Caco-2 (cell line): ENCODE results near the gene LGALS3. TPM values are rescaled to one million over a fixed set of nuclear protein-coding genes. Genes with fewer than 3 reads are reported as not detected.

Source experiments
- BruUV-seq: library from RNA; stranded (reverse); fragments of 400-500 nt; replicated peaks from 2 replicates; lab custom pipeline; 2021; lab: Mats Ljungman, UMichigan
- CTCF ChIA-PET: fragments of 300-600 bp; sonication (Branson Sonifier 250); formaldehyde crosslinking; loops from one replicate; lab custom pipeline; 2022; ENCODE audit warnings: antibody characterized with exemption; lab: Charles Lee
- POLR2A ChIA-PET: fragments of 300-600 bp; sonication (Branson Sonifier 250); formaldehyde crosslinking; loops from one replicate; lab custom pipeline; 2022; ENCODE audit warnings: antibody characterized with exemption; lab: Charles Lee
- DNase-seq, 2 experiments: peaks; one replicate each; pipeline versions ENCODE4 v3.0.0 to v3.0.0-alpha.2; 2020 to 2022
- H3K27me3 ChIP-seq: replicated peaks from 2 replicates; pipeline ENCODE4 v1.6.0; 2011; ENCODE audit warnings: low read length; ENCODE audit not compliant: control insufficient read depth, insufficient read depth
- H3K36me3 ChIP-seq: 2 replicates; pipeline ENCODE4 v1.5.1; 2011; ENCODE audit warnings: low read length; ENCODE audit not compliant: control insufficient read depth, insufficient read depth
- H3K4me1 ChIP-seq: fragments of 250-450 bp; sonication (Bioruptor Pico); 2 replicates; pipeline ENCODE4 v1.5.1; 2020; ENCODE audit warnings: mild to moderate bottlenecking
- H3K4me3 ChIP-seq: 2 replicates; pipeline ENCODE4 v1.5.1; 2011; ENCODE audit warnings: low read depth, mild to moderate bottlenecking, control low read depth, low read length
- H3K9me3 ChIP-seq: fragments of 250-450 bp; sonication (Bioruptor Pico); 2 replicates; pipeline ENCODE4 v1.5.1; 2020; ENCODE audit warnings: mild to moderate bottlenecking, moderate library complexity
- H3K27ac Mint-ChIP-seq: one replicate; pipeline ENCODE4 v1.8.0; 2022; ENCODE audit warnings: mixed read lengths; ENCODE audit not compliant: unreplicated experiment
- H3K27me3 Mint-ChIP-seq: one replicate; pipeline ENCODE4 v1.8.0; 2022; ENCODE audit warnings: mixed read lengths; ENCODE audit not compliant: insufficient read depth, unreplicated experiment
- H3K36me3 Mint-ChIP-seq: one replicate; pipeline ENCODE4 v1.8.0; 2022; ENCODE audit warnings: mild to moderate bottlenecking, mixed read lengths; ENCODE audit not compliant: insufficient read depth, unreplicated experiment
- H3K4me1 Mint-ChIP-seq: one replicate; pipeline ENCODE4 v1.8.0; 2022; ENCODE audit warnings: low read depth, mixed read lengths; ENCODE audit not compliant: unreplicated experiment
- H3K4me3 Mint-ChIP-seq: one replicate; pipeline ENCODE4 v1.8.0; 2022; ENCODE audit warnings: mild to moderate bottlenecking, moderate library complexity, mixed read lengths; ENCODE audit not compliant: unreplicated experiment
- H3K9me3 Mint-ChIP-seq: one replicate; pipeline ENCODE4 v1.8.0; 2022; ENCODE audit warnings: mixed read lengths; ENCODE audit not compliant: unreplicated experiment
- intact Hi-C: fragments of 100-400 bp; cut with micrococcal nuclease; formaldehyde crosslinking; loops from one replicate; pipeline ENCODE4 v1.10.0; 2022; ENCODE audit not compliant: unreplicated experiment
- total RNA-seq: library from RNA; stranded (reverse); gene quantifications from 2 replicates; pipeline ENCODE4 v1.2.3, GENCODE V29; 2022
- TF ChIP-seq, protein P1 (sequence below), 2 experiments: fragments of 200-600 bp in 1 of 2; IDR thresholded peaks; 1 replicate in 1 of 2; 2 replicates in 1 of 2; pipeline versions ENCODE4 v1.5.1 to v1.8.0; 2011 to 2022; ENCODE audit warnings: antibody characterized with exemption in 1 of 2, control low read depth in 1 of 2, inconsistent platforms in 1 of 2, low read depth in 1 of 2, low read length in 1 of 2, mild to moderate bottlenecking in 1 of 2, moderate library complexity in 1 of 2; ENCODE audit not compliant: insufficient read depth in 1 of 2, severe bottlenecking in 1 of 2, unreplicated experiment in 1 of 2

Gene LGALS3
- total RNA-seq, 1 experiment from 2014 or later: 206 TPM

DNA sequence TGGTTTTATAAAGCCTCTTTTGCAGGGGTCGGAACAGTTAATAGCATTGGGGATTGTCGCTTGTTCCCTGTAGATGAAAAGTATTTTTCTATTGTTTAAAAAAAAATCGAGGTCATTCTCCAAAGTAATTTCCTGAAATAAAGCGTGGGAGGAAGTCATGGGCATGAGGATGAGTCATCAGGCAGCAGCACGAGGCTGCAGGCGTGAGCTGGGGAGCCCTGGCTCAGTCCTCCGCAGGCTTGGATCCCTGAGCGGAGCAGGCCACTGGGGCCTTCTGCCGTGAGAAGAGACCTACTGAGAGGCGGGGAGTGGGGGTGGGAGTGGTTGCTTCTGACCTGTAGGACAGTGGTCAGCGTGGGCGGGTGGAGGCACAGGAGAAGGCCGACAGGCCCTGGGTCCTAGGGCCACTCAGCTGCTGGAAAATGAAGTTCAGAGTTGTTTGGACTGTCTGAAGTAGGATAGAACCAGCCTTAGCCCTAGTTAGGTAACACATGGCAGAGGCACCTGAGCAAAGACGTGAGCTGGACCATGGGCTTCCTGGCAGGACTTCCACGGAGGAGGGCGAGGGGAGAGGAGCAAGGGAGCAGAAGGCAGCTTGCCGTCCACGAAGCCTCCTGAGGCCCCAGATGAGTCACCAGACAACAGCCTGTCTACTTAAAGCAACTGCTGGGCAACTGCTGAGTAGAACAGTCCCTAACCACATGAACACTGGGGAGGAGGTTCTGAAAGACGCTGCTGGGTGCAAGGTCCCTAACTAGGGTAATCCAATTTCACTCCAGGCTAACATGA is 21.1 kb upstream of the LGALS3 start:
- Mint-ChIP-seq H3K9me3 (peaks cover 7% of the 10 kb centered on the region), H3K4me3 (no peak overlapping the region), H3K36me3 (peaks cover 32% of the 10 kb centered on the region), H3K27ac (peak overlapping the region; percentile 96), H3K27me3 (no peaks in the 10 kb centered on the region), H3K4me1 (peaks cover 31% of the 10 kb centered on the region)
- ChIA-PET POLR2A (interaction anchor here (0.7 to 1.7 kb wide), 3 partner anchors 14 to 22 kb away, joined by 3 to 5 read pairs (median 3); partner anchors contain the start of gene LGALS3), CTCF (interaction anchor here (0.8 kb wide), 1 partner anchor 21 kb away, joined by 5 read pairs; the partner anchor contains the start of gene LGALS3)
- peak; percentile 36 to 82 for DNase-seq
- no peaks in the 10 kb centered on the region for H3K27me3 ChIP-seq
- intact Hi-C loops: no loop called here
- H3K4me1 ChIP-seq: peaks cover 29% of the 10 kb centered on the region
- TF ChIP-seq, protein P1, sequence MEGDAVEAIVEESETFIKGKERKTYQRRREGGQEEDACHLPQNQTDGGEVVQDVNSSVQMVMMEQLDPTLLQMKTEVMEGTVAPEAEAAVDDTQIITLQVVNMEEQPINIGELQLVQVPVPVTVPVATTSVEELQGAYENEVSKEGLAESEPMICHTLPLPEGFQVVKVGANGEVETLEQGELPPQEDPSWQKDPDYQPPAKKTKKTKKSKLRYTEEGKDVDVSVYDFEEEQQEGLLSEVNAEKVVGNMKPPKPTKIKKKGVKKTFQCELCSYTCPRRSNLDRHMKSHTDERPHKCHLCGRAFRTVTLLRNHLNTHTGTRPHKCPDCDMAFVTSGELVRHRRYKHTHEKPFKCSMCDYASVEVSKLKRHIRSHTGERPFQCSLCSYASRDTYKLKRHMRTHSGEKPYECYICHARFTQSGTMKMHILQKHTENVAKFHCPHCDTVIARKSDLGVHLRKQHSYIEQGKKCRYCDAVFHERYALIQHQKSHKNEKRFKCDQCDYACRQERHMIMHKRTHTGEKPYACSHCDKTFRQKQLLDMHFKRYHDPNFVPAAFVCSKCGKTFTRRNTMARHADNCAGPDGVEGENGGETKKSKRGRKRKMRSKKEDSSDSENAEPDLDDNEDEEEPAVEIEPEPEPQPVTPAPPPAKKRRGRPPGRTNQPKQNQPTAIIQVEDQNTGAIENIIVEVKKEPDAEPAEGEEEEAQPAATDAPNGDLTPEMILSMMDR (IDR thresholded peaks at IDR 0.05; ENCODE audit: insufficient read depth in 1 of 2, low read depth in 1 of 2, low read length in 1 of 2, severe bottlenecking in 1 of 2, unreplicated experiment in 1 of 2): no peak
- BruUV-seq: no TSS peak
- H3K9me3 ChIP-seq: peaks cover 10% of the 10 kb centered on the region
- H3K36me3 ChIP-seq: no peaks in the 10 kb centered on the region
- no peak overlapping the region for H3K4me3 ChIP-seq

DNA sequence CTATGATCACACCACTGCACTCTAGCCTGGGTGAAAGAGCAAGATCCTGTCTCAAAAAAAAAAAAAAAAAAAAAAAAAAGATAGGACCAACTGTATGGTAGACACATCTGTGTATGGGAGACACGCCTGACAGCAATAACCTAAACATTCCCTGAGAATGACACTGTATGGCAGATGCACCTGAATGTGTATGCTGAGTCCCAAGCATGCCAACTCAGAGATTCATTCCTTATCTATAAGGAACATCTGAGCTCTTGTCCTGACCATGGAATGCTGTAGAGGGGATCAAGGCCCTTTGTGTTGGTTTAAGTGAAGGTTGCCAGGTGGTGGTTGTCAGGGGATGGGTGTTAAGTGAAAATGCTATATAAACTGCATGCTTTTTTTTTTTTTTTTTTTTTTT is 19.2 kb upstream of the LGALS3 start:
- Histone ChIP-seq H3K4me3 (no peak overlapping the region), H3K9me3 (peaks cover 3% of the 10 kb centered on the region), H3K4me1 (peaks cover 31% of the 10 kb centered on the region), H3K27me3 (no peaks in the 10 kb centered on the region), H3K36me3 (no peaks in the 10 kb centered on the region)
- BruUV-seq: no TSS peak
- TF ChIP-seq, protein P1 (IDR thresholded peaks at IDR 0.05; ENCODE audit: insufficient read depth in 1 of 2, low read depth in 1 of 2, low read length in 1 of 2, severe bottlenecking in 1 of 2, unreplicated experiment in 1 of 2): no peak
- no peak overlapping the region for H3K4me3 Mint-ChIP-seq
- ChIA-PET POLR2A (no interaction called here), CTCF (interaction anchor here (0.7 kb wide), 1 partner anchor 8 kb away, joined by 8 read pairs; no protein-coding TSS in a partner anchor)
- peaks cover 7% of the 10 kb centered on the region for H3K9me3 Mint-ChIP-seq
- no peaks in the 10 kb centered on the region for H3K27me3 Mint-ChIP-seq
- H3K27ac Mint-ChIP-seq: no peak overlapping the region
- DNase-seq: no peak
- peaks cover 32% of the 10 kb centered on the region for H3K4me1 Mint-ChIP-seq
- H3K36me3 Mint-ChIP-seq: peaks cover 17% of the 10 kb centered on the region
- intact Hi-C loops: no loop called here

DNA sequence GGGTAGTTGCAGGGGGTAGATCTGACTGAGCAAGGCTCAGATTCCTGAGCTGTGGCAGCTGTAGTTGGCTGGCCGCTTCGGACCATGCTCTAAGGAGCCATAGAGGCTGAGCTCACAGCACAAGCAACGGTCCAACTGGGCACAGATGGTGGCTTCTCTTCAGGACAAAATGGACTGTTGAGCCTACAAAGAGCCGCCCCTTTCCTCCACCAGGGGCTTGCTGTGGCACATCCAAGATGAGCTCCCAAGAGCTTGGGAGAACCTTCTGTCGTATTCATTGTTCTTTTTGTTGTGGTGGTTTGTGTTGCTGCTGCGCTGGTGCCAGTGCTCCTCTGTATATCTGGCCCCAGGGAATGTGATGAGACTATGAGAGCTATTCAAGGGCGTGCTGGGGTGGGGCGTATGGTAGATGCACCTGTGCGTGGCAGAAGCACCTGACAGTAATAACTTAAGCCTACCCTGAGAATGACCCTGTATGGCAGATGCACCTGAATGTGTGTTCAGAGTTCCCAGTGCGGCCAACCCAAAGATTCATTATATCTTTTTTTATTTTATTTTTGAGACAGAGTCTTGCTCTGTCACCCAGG is 17.8 kb upstream of the LGALS3 start:
- Histone ChIP-seq H3K4me3 (no peak overlapping the region), H3K36me3 (no peaks in the 10 kb centered on the region), H3K27me3 (no peaks in the 10 kb centered on the region), H3K4me1 (peaks cover 42% of the 10 kb centered on the region), H3K9me3 (no peaks in the 10 kb centered on the region)
- Mint-ChIP-seq H3K36me3 (peaks cover 9% of the 10 kb centered on the region), H3K4me3 (no peak overlapping the region), H3K27me3 (no peaks in the 10 kb centered on the region), H3K27ac (no peak overlapping the region), H3K9me3 (no peaks in the 10 kb centered on the region), H3K4me1 (peaks cover 46% of the 10 kb centered on the region)
- no peak for DNase-seq
- TF ChIP-seq, protein P1 (IDR thresholded peaks at IDR 0.05; ENCODE audit: insufficient read depth in 1 of 2, low read depth in 1 of 2, low read length in 1 of 2, severe bottlenecking in 1 of 2, unreplicated experiment in 1 of 2): peak in 1 of 2 experiments; percentile 1
- BruUV-seq: no TSS peak
- CTCF ChIA-PET: interaction anchor here (0.7 to 0.9 kb wide), 2 partner anchors 11 to 13 kb away, joined by 3 read pairs; no protein-coding TSS in a partner anchor
- intact Hi-C loops: no loop called here
- POLR2A ChIA-PET: interaction anchor here (1.0 to 1.1 kb wide), 2 partner anchors 8 to 11 kb away, joined by 3 read pairs; no protein-coding TSS in a partner anchor
